Retinal pigment epithelial cell (primary cell): Measurements from ENCODE around the gene NLRX1.
A peak's percentile ranks its signal among the peaks of the same experiment; 100 is the strongest.
"Not testable (repeated sequence)": the region's sequence is repeated elsewhere in the genome, so short reads cannot be mapped to it uniquely, and the experiment has no call there.

Experiments used
- DNase-seq: peaks from one replicate; pipeline ENCODE4 v3.0.0-alpha.2; 2010; ENCODE audit warnings: low read depth
- H3K4me3 ChIP-seq: 2 replicates; pipeline ENCODE4 v1.5.1; 2011; ENCODE audit warnings: mild to moderate bottlenecking, low read length, control low read depth, moderate library complexity
- CTCF ChIP-seq: conservative IDR thresholded peaks from 2 replicates; pipeline ENCODE4 v1.5.1; 2011; ENCODE audit warnings: low read depth, low read length, control low read depth, inconsistent platforms

NLRX1 gene

GRCh38 chr11:119210050-119210449 lies 41.5 kb downstream of the NLRX1 start:
- DNase-seq = no peak
- no peak overlapping the region for H3K4me3 ChIP-seq
- no peak for TF ChIP-seq CTCF

- peak; percentile 66 for DNase-seq
These were observed 49.8 kb downstream of the NLRX1 start for GRCh38 chr11:119218141-119218878.

GRCh38 chr11:119222308-119222707 lies 53.8 kb downstream of the NLRX1 start:
- no peak for DNase-seq
- H3K4me3 ChIP-seq = no peak overlapping the region
- no peak for TF ChIP-seq CTCF

More at GRCh38 chr11:119218141-119218878, 49.8 kb downstream of the NLRX1 start:
- H3K4me3 ChIP-seq = no peak overlapping the region
- TF ChIP-seq CTCF = no peak

- no peak for DNase-seq
- TF ChIP-seq CTCF = no peak
- H3K4me3 ChIP-seq = no peak overlapping the region
These were observed 54.4 kb downstream of the NLRX1 start for GRCh38 chr11:119222891-119223290.

- no peak overlapping the region for H3K4me3 ChIP-seq
- TF ChIP-seq CTCF = no peak
- DNase-seq = no peak
These were observed 55.3 kb downstream of the NLRX1 start for GRCh38 chr11:119223856-119224255.

- DNase-seq, H3K4me3 ChIP-seq: not testable (repeated sequence)
These were observed 60.2 kb downstream of the NLRX1 start for GRCh38 chr11:119228535-119229287.

GRCh38 chr11:119229288-119229672 lies 60.8 kb downstream of the NLRX1 start:
- DNase-seq = no peak
- H3K4me3 ChIP-seq = no peak overlapping the region
- no peak for TF ChIP-seq CTCF
